GM23338 (cell line): Measurements from ENCODE around the gene ZNF526. TPM values are rescaled to one million over a fixed set of nuclear protein-coding genes. Genes with fewer than 3 reads are reported as not detected.

Source experiments
- ATAC-seq: fragments of 200-7000 bp; cut with Tn5 transposase; 3 replicates; pipeline ENCODE4 v1.9.1; 2020
- DNase-seq: peaks from one replicate; pipeline ENCODE4 v3.0.0-alpha.2; 2015; ENCODE audit warnings: low spot score
- H2AFZ ChIP-seq: fragments of 200-600 bp; sonication (generic); 2 replicates; pipeline ENCODE4 v1.8.0; 2016; ENCODE audit warnings: antibody characterized with exemption, mild to moderate bottlenecking, moderate library complexity
- H3F3A ChIP-seq: fragments of 200-600 bp; sonication (generic); replicated peaks from 2 replicates; pipeline ENCODE4 v1.8.0; 2017; ENCODE audit warnings: antibody characterized with exemption, mixed run types, low read depth
- H3K27ac ChIP-seq: fragments of 200-600 bp; sonication (generic); 2 replicates; pipeline ENCODE4 v1.6.1; 2016; ENCODE audit warnings: low read depth
- H3K27me3 ChIP-seq: fragments of 200-600 bp; sonication (generic); 2 replicates; pipeline ENCODE4 v1.8.0; 2016; ENCODE audit warnings: mild to moderate bottlenecking, mixed run types, moderate library complexity; ENCODE audit not compliant: insufficient read depth
- H3K36me3 ChIP-seq: fragments of 200-600 bp; sonication (generic); 2 replicates; pipeline ENCODE4 v1.8.0; 2016; ENCODE audit warnings: mild to moderate bottlenecking; ENCODE audit not compliant: insufficient read depth
- H3K4me1 ChIP-seq: fragments of 200-600 bp; sonication (generic); 2 replicates; pipeline ENCODE4 v1.8.0; 2016; ENCODE audit warnings: mild to moderate bottlenecking, moderate library complexity; ENCODE audit not compliant: insufficient read depth
- H3K4me2 ChIP-seq: fragments of 200-600 bp; sonication (generic); 2 replicates; pipeline ENCODE4 v1.7.1; 2017; ENCODE audit warnings: mixed run types
- H3K4me3 ChIP-seq: fragments of 200-600 bp; sonication (generic); 2 replicates; pipeline ENCODE4 v1.6.1; 2016; ENCODE audit warnings: mixed run types
- H3K79me2 ChIP-seq: fragments of 200-600 bp; sonication (generic); replicated peaks from 2 replicates; pipeline ENCODE4 v1.8.0; 2017; ENCODE audit warnings: mild to moderate bottlenecking; ENCODE audit not compliant: insufficient read depth
- H3K9me2 ChIP-seq: fragments of 200-600 bp; sonication (generic); 2 replicates; pipeline ENCODE4 v1.8.0; 2017; ENCODE audit not compliant: insufficient read depth
- H4K20me1 ChIP-seq: fragments of 200-600 bp; sonication (generic); replicated peaks from 2 replicates; pipeline ENCODE4 v1.8.0; 2017; ENCODE audit warnings: mild to moderate bottlenecking; ENCODE audit not compliant: insufficient read depth
- H3K27ac Mint-ChIP-seq: 2 replicates; pipeline ENCODE4 v1.8.0; 2020; ENCODE audit warnings: inconsistent platforms, mild to moderate bottlenecking, moderate library complexity, mixed read lengths
- H3K27me3 Mint-ChIP-seq: 3 replicates; pipeline ENCODE4 v1.8.0; 2022; ENCODE audit warnings: low read depth, mild to moderate bottlenecking, moderate library complexity, mixed read lengths, inconsistent platforms; ENCODE audit not compliant: insufficient read depth, poor library complexity
- H3K36me3 Mint-ChIP-seq: 3 replicates; pipeline ENCODE4 v1.8.0; 2021; ENCODE audit warnings: low read depth, mild to moderate bottlenecking, inconsistent platforms, moderate library complexity, mixed read lengths
- H3K4me1 Mint-ChIP-seq: 3 replicates; pipeline ENCODE4 v1.8.0; 2020; ENCODE audit warnings: mild to moderate bottlenecking, inconsistent platforms, mixed read lengths
- H3K4me3 Mint-ChIP-seq: 3 replicates; pipeline ENCODE4 v1.8.0; 2021; ENCODE audit warnings: moderate library complexity, mild to moderate bottlenecking, inconsistent platforms, mixed read lengths
- H3K9me3 Mint-ChIP-seq: 3 replicates; pipeline ENCODE4 v1.8.0; 2020; ENCODE audit warnings: moderate library complexity, mild to moderate bottlenecking, inconsistent platforms, mixed read lengths
- CREB1 ChIP-seq: fragments of 250-450 bp; sonication (Bioruptor Pico); IDR thresholded peaks from 2 replicates; pipeline ENCODE4 v1.5.0; 2020; ENCODE audit warnings: low read depth, mild to moderate bottlenecking, moderate library complexity
- CTCF ChIP-seq, 2 experiments: fragments of 200-600 bp in 1 of 2; sonication (generic) in 1 of 2; conservative IDR thresholded peaks; 2 replicates each; pipeline versions ENCODE4 v1.5.1 to v1.6.1; 2016 to 2017; ENCODE audit warnings: antibody characterized with exemption in 2 of 2, low read depth in 2 of 2, mild to moderate bottlenecking in 2 of 2, moderate library complexity in 1 of 2
- ETS1 ChIP-seq: IDR thresholded peaks from 2 replicates; pipeline ENCODE4 v1.6.1; 2016; ENCODE audit warnings: antibody characterized with exemption
- EZH2 ChIP-seq: fragments of 200-600 bp; sonication (generic); IDR thresholded peaks from one replicate; pipeline ENCODE4 v1.8.0; 2017; ENCODE audit warnings: antibody characterized with exemption, mild to moderate bottlenecking, low read depth; ENCODE audit not compliant: unreplicated experiment
- JUNB ChIP-seq: IDR thresholded peaks from one replicate; pipeline ENCODE4 v1.6.1; 2016; ENCODE audit warnings: antibody characterized with exemption; ENCODE audit not compliant: unreplicated experiment
- POLR2AphosphoS5 ChIP-seq: IDR thresholded peaks from 2 replicates; pipeline ENCODE4 v1.6.1; 2016; ENCODE audit warnings: antibody characterized with exemption, low read depth
- REST ChIP-seq: IDR thresholded peaks from one replicate; pipeline ENCODE4 v1.6.1; 2018; ENCODE audit warnings: antibody characterized with exemption; ENCODE audit not compliant: unreplicated experiment
- STAT1 ChIP-seq: IDR thresholded peaks from one replicate; pipeline ENCODE4 v1.6.1; 2016; ENCODE audit warnings: antibody characterized with exemption; ENCODE audit not compliant: unreplicated experiment
- ZNF331 ChIP-seq: fragments of 250-450 bp; sonication (Bioruptor Pico); IDR thresholded peaks from 2 replicates; pipeline ENCODE4 v1.5.0; 2020; ENCODE audit warnings: low read depth, mild to moderate bottlenecking, moderate library complexity
- ZNF462 ChIP-seq: fragments of 250-450 bp; sonication (Bioruptor Pico); IDR thresholded peaks from 2 replicates; pipeline ENCODE4 v1.5.0; 2020; ENCODE audit warnings: mild to moderate bottlenecking, moderate library complexity
- polyA plus RNA-seq: library from polyadenylated mRNA; unstranded; fragments of >200 nt; fragmentation: Nextera tagmentation; extraction: Ambion mirVana; gene quantifications from 2 replicates; pipeline ENCODE4 v1.2.1, GENCODE V29; 2016
- total RNA-seq: library from RNA; depleted of rRNA; stranded (reverse); fragments of >200 nt; shearing (Covaris generic); gene quantifications from 2 replicates; pipeline ENCODE4 v1.2.3, GENCODE V29; 2014

Gene ZNF526
- total and polyA plus RNA-seq, 2 experiments from 2014 or later = 4.7 to 13.3 TPM

GRCh38 chr19:42173695-42174094 is 46.4 kb upstream of the ZNF526 start:
- Mint-ChIP-seq H3K9me3 (no peaks in the 10 kb centered on the region), H3K36me3 (no peaks in the 10 kb centered on the region), H3K4me1 (peaks cover 20% of the 10 kb centered on the region), H3K27me3 (peaks cover 27% of the 10 kb centered on the region), H3K4me3 (no peak overlapping the region), H3K27ac (no peak overlapping the region)
- no peaks in the 10 kb centered on the region for H3K36me3 ChIP-seq
- H3K79me2 ChIP-seq = no peaks in the 10 kb centered on the region
- DNase-seq (no peak), ATAC-seq (no peak)
- no peak overlapping the region for H3K4me3 ChIP-seq
- TF ChIP-seq ZNF462 = no peak
- no peak for TF ChIP-seq CTCF (conservative IDR thresholded peaks at IDR 0.05; ENCODE audit: low read depth in 2 of 2)
- no peak for TF ChIP-seq STAT1
- TF ChIP-seq POLR2AphosphoS5 = no peak
- no peak for TF ChIP-seq CREB1 (CRISPR knock-in tag)
- TF ChIP-seq JUNB = no peak
- TF ChIP-seq ETS1 = no peak
- TF ChIP-seq EZH2 = no peak
- no peak for TF ChIP-seq ZNF331 (CRISPR knock-in tag)
- no peak for TF ChIP-seq REST
- no peak overlapping the region for H3K4me2 ChIP-seq
- peaks cover 11% of the 10 kb centered on the region; the same call in 1 of the 2 replicates for H4K20me1 ChIP-seq
- peaks cover 58% of the 10 kb centered on the region for H3K27me3 ChIP-seq
- H2AFZ ChIP-seq = no peak overlapping the region
- H3F3A ChIP-seq = peaks cover 11% of the 10 kb centered on the region
- H3K4me1 ChIP-seq = peaks cover 18% of the 10 kb centered on the region
- H3K27ac ChIP-seq = no peak overlapping the region
- no peaks in the 10 kb centered on the region for H3K9me2 ChIP-seq
